GM18517 (cell line): Measurements from ENCODE around the gene KANSL1.
"Not testable (repeated sequence)": the region's sequence is repeated elsewhere in the genome, so short reads cannot be mapped to it uniquely, and the experiment has no call there.

Experiments
- ATAC-seq: cut with Tn5 transposase; IDR thresholded peaks from one replicate; pipeline ENCODE4 v1.9.1; 2021; ENCODE audit warnings: mild to moderate bottlenecking, moderate library complexity; ENCODE audit not compliant: unreplicated experiment

Gene KANSL1

DNA sequence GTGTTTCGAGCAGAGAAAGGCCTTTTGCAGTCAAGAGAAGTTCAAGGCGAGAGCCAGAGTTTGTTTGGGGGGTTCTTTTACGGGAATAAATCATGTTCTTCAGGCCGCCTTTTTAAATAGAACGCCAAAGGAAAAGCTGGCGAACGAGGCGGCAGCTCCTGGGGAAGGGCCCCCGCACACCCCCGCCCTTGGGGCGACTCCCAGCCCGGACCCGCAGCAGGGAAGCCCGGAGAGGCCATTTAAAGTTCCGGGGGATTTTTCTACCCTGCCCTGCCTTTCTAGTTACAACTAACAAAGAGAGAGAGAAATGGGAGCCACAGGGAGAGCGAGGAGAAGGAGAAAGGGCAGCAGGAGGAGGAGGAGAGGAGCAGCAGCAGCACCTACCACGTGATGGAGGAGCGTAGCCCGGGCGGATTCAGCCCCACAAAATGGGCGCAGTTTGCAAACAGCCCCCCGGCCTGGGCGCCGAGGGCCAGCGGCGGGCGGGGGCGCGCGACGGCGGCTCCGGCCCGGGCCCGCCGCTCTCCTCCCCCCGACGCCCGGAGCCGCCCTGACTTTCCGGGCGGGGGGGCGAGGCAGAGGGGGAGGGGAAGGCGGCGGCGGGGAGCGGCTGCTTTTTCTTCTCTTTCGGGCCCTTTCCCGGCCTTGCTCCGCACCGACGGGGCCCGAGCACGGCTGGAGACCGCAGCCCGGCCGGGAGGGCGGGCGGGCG is 634 bp downstream of the KANSL1 start:
- ATAC-seq: peak; percentile 23

DNA sequence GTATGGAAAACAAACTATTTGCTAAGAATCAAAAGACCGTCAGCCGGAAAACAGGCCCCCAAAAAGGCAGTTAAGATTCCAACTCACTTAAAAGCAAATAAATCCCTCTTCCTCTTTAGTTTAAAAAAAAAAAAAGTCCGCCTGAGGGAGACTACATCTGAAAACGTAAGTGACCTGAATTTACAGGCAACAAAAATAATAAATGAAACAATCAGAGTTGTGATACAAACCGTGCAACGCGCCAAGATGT is 1.1 kb downstream of the KANSL1 start:
- no peak for ATAC-seq

DNA sequence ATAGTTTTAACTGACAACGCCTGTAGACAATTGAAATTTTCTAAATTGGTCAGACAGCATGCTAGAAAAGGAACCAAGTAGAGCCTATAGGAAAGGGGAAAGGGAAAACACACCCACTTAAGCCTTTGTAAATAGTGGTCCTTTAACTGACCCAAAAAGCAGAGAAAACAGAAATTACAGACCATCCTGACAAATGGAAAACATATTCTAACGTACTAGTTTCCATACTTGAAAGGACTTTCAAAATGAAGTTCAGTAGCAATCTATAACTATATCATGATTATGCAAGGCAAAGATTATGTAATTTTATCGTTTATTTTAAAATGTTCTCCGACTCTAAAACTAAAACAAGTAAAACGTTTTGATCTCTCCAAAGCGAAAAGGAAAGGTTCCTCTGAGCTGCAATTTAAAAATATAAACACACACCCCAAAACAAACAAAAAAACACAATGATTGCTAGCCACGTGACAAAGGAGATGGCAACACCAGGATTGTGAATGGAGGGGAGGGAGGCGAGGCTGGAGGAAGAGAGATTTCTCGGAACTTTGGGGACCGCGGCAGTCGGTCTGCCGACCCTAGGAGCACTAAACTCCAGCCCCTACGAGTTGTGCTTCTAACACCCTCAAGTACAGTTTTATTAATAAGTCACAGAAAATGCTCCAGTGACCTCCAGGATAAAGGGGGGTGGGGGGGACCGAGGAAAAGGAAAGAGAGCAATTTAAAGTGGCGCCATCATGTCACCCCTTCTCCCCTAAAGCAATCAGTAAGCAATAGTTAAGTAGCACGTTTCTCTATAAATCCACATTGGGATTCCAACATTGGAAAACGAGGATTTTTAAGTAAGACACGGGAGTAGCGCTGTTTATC is 1.7 kb downstream of the KANSL1 start:
- no peak for ATAC-seq

DNA sequence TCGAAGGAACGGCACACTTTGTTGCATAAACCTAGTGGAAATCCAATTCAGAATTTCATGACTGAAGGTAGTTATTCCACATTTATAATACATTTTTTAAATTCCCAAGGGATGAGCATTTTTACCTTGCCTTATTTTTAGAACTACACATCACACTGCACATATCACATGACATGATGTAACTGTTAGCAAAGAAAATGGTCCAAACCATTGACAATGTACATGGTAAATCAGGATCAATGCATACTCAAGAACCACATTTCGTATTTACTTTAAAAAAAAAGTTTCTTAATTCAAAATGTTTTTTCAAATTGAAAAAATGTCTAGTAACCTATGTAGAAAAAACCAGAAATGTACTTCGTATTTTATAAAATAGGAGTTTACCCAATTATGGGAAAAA is 2.5 kb downstream of the KANSL1 start:
- ATAC-seq: no peak

DNA sequence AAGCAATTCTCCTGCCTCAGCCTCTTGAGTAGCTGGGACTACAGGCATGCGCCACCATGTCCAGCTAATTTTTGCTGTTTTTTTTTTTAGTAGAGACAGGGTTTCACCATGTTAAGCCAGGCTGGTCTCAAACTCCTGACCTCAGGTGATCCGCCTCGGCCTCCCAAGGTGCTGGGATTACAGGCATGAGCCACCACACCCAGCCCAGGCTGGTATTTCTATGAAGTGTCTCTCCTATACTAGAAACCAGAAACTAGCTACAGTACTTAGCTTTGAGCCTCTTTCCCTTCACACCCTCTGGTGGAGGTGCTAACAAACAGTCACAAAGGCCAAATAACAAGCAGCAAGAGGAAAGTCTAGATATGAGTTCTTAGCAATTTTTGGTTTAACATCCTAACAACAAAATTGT is 6.4 kb downstream of the KANSL1 start:
- ATAC-seq: not testable (repeated sequence)

DNA sequence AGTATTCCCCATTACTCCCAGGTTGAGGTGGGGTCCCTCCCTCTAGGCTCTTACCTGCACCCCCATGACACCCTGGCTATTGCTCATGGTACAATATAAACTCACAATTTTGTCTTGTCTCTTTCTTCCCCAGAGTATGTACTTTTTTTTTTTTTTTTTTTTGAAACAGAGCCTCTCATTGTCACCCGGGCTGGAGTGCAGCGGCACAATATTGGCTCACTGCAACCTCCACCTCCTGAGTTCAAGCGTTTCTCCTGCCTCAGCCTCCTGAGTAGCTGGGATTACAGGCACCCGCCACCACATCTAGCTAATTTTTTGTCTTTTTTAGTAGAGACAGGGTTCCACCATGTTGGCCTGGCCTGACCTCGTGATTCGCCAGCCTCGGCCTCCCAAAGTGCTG is 8.5 kb downstream of the KANSL1 start:
- no peak for ATAC-seq

DNA sequence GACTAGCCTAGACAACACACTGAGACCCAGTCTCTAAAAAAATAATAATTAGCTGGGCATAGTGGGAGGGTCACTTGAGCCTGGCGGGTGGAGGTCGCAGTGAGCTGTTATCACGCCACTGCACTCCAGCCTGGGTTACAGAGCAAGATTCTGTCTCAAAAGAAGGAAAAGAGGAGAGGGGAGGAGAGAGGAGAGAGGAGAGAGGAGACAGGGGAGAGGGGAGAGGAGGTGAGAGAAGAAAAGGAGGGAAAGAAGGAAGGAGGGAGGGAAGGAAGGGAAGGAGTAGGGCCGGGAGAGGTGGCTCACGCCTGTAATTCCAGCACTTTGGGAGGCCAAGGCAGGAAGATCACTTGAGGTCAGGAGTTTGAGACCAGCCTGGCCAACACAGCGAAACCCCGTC is 9.8 kb downstream of the KANSL1 start:
- ATAC-seq: not testable (repeated sequence)

DNA sequence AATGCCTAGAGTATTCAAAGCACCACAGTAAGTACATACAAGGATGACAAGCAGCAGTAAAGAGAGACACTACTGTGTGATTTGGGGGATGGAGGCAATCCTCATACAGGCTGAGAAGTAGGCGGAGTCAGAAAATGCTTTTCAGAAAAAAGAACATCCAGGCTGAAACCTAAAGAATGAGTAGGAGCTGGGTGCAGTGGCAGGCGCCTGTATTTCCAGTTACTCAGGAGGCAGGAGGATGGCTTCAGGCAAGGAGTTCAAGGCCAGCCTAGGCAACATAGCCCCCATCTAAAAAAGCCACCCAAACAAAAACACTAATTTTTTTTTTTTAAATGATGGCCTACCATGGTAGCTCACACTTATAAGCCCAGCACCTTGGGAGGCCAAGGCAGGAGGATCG is 10.3 kb downstream of the KANSL1 start:
- no peak for ATAC-seq

DNA sequence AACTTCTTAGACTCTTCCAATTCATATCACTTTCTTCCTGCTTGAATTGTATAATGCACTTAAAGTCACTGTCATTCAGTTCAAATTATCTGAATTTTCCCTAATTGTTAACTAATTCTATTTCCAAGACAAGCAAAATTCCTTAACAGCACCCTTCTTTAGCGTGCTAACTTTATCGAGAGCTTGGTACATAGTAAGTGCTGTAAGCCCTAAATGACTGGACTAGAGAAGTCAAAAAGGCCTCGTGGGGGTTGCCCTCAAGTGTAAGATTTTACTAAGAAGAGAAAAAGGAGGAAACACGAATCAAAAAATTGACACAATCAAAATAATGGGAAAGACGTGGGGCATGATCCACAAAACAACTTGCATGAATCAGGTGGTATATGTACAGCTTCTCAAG is 11.3 kb downstream of the KANSL1 start:
- ATAC-seq: no peak

DNA sequence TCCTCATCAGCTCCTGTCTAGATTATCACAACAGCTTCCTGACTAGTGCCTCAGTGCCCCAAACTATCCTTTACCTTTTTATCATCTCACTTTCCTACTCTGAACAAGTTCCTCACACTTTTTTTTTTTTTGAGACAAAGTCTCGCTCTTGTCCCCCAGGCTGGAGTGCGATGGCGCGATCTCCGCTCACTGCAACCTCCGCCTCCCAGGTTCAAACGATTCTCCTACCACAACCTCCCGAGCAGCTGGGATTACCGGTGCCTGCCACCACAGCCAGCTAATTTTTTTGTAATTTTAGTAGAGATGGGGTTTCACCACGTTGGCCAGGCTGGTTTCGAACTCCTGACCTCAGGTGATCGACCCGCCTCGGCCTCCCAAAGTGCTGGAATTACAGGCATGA is 11.9 kb downstream of the KANSL1 start:
- ATAC-seq: not testable (repeated sequence)

DNA sequence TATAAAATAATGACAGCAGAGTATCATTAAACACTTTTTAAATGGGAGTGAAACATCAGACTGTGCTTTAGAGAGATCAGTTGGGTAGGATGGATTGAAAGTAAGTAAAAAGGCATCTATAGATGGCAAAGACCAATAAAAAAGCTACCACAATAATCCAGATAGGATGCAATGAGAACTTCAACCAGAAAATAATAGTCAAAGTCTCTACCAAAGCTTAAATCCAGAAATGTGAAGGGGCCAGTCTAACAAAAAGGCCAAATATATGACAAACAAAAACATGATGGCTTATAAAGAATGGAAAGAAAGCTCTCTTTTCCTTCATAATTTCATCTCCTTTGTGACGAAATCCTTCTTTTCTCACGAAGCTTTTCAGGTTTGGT is 12.3 kb downstream of the KANSL1 start:
- ATAC-seq: no peak

DNA sequence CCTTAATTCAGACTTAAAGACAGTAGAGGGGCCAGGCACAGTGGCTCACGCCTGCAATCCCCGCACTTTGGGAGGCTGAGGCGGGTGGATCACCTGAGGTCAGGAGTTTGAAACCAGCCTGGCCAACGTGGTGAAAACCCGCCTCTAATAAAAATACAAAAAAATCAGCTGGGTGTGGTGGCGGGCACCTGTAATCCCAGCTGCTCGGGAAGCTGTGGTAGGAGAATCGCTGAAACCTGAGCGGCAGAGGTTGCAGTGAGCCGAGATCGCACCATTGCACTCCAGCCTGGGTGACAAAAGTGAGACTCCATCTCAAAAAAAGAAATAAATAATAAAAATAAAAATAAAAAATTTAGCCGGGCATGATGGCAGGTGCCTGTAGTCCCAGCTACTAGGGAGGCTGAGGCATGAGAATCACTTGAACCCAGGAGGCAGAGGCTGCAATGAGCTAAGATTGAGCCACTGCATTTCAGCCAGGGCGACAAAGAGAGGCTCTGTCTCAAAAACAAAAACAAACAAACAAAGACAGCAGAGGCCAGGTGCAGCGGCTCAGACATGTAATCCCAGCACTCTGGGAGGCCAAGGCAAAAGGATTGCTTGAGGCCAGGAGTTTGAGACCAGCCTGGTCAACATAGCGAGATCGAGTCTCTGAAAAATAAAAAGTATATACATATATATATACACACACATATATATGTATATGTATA is 12.9 kb downstream of the KANSL1 start:
- ATAC-seq: not testable (repeated sequence)

DNA sequence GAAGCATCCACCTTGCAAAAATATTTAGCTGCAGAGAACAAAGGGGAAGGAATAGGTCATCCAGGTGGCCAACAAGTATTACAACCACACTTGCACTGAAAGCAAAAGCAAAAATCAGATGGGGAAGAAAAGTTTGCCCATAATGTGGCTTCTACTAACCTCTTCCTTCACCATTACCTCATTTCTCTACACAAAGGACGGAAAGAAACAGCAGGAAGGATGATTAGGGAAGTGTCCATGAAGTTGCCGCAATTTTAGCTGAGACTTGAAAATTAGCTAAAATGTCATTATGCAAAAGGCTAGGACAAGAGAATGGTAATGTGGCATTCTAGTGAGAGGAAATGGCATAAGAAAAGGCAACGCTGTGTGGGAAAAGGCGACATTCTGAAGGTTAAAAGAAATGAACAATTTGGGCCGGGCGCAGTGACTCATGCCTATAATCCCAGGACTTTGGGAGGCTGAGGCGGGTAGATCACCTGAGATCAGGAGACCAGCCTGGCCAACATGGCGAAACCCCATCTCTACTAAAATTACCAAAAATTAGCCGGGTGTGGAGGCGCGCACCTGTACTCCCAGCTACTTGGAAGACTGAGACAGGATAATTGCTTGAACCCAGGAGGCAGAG is 13.7 kb downstream of the KANSL1 start:
- no peak for ATAC-seq

DNA sequence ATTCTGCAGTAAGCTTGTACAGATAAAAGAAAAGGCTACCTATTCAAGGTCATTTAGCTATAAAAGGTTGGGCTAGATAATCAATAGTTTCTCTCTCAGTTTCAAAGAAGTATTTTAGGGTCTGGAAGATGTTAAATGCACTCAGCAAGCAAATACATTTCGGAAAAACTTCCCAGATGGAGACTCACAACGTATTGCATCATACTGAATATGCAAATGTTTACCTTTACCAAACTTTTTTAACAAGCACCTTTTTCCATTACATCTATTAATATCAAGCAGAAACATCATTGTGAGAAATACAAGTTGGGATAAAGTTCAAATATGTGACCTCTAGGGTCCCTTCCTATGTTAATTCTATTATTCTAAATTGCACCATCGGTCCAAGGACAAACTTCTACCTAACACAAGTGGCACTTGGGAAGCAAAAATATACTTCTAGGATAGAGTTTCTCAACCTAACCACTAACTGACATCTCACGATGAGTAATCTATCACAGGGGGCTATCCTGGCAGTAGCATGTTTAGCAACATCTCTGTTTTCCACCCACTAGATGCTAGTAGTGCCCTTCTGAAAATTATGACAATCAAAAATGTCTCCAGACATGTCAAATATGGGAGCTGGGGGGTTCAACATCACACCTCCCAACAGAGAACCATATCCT is 14.5 kb downstream of the KANSL1 start:
- no peak for ATAC-seq

DNA sequence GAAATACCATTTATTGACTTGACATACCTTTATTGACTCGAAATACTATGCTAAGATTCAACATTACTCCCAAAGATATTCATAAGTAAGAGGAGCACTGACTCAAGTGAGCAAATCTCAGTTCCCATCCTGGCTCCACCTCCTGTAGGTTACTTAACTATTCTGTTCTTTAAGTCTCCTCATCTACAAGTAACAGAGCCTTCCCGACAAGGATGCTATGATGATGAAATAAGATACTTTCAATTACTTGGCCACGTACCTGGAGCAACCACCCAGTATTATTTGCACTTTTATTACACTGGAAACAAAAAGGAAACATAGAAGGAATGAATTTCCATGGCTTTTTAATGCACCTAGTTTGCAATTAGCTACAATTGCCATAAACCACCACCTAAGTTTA is 16.3 kb downstream of the KANSL1 start:
- ATAC-seq: no peak

DNA sequence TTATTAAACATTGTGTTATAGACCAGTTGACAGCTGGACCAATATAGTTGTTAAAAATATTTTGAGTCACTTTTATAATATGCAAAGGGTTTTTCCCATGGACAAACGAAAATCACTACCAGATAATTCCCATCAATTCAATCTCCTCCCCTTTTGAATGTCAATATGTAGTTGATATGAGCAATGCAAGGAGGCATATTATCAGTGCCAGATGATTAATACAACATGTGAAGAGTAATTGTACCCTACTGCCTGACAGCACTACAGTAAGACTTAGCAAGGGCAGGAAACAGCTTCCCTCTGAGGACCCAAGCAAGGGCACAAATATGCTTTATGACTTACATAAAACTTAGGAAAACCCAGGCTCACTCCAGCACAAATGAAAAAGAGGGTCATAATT is 17.3 kb downstream of the KANSL1 start:
- ATAC-seq: no peak

DNA sequence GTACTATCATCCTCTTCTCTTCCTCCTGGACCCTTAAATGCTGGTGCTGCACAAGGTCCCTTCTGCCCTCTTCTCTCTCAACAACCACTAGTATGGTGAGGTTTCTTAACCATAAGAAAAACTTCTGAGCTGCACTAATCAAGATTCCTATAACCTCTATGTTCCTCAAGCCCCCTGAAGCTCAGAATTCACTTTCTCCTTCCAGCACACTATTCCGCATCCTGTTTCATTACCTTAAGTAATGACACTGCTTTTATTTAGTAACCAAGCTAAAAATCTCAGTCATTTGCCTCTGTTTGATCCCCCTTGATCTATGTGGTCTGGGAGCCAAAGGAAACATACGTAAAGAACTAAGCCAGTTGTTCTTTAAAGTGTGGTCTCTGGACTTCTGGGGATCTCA is 20.1 kb downstream of the KANSL1 start:
- no peak for ATAC-seq

DNA sequence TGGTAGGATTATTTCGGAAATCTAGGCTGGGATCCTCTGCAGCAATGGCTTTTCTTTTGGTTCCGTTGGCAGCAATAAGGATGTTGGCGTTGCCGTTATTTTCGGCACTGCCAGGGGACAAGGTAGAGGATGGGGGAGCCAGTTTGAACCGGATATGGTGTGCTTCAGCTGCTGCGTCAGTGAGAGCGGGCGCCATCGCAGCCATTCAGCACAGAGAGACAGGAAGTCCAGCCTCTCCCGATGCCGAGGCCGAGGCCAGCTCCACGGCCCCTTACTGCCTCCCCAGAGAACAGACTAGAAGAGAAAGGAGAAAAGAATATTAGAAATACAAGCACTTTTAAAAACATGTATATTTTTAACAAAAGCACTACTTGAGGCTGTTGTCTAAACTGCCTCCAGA is 21.3 kb downstream of the KANSL1 start:
- no peak for ATAC-seq

DNA sequence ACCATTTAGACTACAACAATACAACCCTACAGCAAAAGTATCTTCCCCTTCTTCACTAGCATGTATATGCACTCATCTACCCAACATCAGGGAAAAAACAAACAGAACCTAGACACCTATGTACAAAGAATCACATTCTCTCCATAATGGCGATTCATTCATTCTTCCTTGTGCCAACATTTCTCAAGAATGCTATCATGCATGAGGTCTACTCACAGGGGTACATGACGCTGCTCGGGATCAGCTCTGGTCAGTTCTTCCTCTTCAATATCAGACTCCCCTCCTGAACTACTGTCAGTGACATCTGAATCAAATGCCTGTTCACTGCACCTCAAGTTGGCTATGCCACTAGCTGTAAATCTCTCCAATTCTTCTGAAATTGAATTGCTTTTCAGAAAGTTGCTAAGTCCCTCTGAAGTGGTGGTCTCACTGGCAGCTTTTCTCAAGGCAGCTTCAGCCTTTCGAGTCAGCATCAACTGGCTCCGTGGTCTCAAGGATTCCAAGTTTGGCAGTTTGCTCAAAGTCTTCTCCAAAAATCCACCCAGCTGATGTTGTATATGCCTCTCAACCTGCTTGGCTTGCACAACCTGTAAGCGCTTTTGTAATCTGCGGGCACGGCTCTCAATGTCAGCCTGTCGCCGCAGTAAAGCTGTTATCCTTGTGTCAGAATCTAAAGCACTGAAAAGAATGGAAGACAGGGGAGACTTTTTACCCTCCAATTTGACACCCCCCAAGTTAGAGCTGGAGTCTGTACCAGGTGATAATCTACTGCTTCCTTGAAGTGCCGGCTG is 22.4 kb downstream of the KANSL1 start:
- ATAC-seq: no peak

DNA sequence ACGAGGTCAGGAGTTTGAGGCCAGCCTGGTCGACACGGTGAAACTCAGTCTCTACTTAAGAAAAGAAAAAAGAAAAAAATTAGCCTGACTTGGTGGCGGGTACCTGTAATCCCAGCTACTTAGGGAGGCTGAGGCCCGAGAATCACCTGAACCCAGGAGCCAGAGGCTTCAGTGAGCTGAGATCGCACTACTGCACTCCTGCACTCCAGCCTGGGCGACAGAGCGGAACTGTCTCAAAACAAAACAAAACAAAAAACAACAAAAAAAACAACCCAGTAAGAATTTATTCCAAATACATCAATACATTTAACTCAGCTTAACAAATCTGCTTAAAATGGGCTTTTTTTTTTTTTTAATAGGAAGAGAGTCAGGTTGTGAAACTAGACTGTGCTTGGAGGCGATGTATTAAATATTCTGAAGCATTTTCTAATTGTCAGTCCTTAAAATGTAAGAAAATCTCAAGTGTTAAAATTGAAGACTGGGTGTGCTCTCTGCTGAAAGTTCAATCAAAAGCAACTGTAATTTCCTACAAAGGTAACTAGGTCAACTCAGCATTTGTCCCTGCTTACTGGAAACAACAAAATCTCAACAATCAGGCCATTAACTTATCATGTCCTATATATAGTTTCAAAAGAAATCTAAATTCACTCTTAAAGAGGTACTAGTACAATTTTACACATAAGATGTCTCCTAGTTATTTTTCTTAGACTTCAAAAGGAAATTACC is 23.2 kb downstream of the KANSL1 start:
- ATAC-seq: no peak
